Effector memory CD4-positive, alpha-beta T cell (primary cell): Measurements from ENCODE around the gene PTGR1.

Experiments
- DNase-seq, 3 donors: peaks; one replicate each; pipeline ENCODE4 v3.0.0-alpha.2; 2020
- H3K27ac ChIP-seq: 2 replicates; pipeline ENCODE4 v1.7.0; 2013; ENCODE audit warnings: mild to moderate bottlenecking, low read length, moderate library complexity; ENCODE audit not compliant: insufficient read depth, poor library complexity, severe bottlenecking
- H3K27me3 ChIP-seq: replicated peaks from 2 replicates; pipeline ENCODE4 v1.7.0; 2013; ENCODE audit warnings: mild to moderate bottlenecking, low read length; ENCODE audit not compliant: insufficient read depth, control insufficient read depth, poor library complexity, severe bottlenecking
- H3K36me3 ChIP-seq: 2 replicates; pipeline ENCODE4 v1.7.0; 2013; ENCODE audit warnings: mild to moderate bottlenecking, low read length, moderate library complexity; ENCODE audit not compliant: control insufficient read depth, insufficient read depth
- H3K4me1 ChIP-seq: 2 replicates; pipeline ENCODE4 v1.7.0; 2013; ENCODE audit warnings: low read length, mild to moderate bottlenecking; ENCODE audit not compliant: control insufficient read depth, insufficient read depth, poor library complexity, severe bottlenecking
- H3K4me3 ChIP-seq: 2 replicates; pipeline ENCODE4 v1.7.0; 2013; ENCODE audit warnings: low read length, low read depth, mild to moderate bottlenecking; ENCODE audit not compliant: insufficient read depth, poor library complexity, severe bottlenecking
- H3K9me3 ChIP-seq: 2 replicates; pipeline ENCODE4 v1.7.0; 2013; ENCODE audit warnings: mild to moderate bottlenecking, low read length, moderate library complexity; ENCODE audit not compliant: control insufficient read depth

The PTGR1 gene

DNA sequence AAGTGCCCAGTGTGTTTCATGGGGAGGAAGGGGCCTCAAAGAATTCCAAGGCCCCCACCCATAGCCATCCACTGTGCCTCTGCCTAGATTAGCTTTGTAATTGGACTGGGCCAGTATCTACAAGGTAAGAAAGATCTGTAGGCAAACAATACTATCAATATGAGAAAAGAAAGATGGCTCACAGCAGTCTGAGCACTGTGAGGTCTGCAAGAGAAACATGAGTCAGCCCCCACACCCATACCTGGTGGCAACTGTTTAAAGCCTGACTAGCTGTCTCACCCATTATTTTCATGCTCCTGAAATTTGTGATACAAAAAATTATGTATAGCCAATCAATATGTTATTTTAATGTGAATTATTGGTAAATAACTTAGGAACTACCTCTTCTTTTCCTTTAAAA, 84.5 kb downstream of the PTGR1 start:
- no peaks in the 10 kb centered on the region for H3K36me3 ChIP-seq
- H3K27ac ChIP-seq, result no peak overlapping the region
- H3K4me1 ChIP-seq, result no peaks in the 10 kb centered on the region
- DNase-seq, result no peak
- no peaks in the 10 kb centered on the region for H3K9me3 ChIP-seq
- H3K27me3 ChIP-seq, result no peaks in the 10 kb centered on the region
- no peak overlapping the region for H3K4me3 ChIP-seq
